Measurements from ENCODE around the gene KRT80.

Gene KRT80

DNA sequence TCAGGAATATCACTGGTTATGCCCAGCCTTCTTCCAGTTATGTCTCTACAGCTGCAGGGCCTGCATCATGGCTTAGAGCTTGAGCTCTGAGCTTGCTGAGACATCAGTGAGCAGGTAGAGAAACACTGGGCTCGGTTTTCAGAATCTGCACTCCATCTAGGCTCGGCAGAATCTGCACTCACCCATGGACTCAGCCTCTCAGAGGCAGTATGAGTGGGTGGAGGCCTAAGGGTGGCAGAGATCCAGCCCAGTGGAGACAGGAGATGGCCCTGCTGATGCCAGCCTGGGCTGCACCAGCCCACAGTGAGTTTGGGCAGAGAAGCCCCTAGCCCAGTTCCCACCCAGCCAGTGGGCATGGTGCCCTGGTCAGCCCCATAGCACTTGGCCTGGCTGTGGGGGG, 12.8 kb downstream of the KRT80 start:
- TF ChIP-seq, protein P1, sequence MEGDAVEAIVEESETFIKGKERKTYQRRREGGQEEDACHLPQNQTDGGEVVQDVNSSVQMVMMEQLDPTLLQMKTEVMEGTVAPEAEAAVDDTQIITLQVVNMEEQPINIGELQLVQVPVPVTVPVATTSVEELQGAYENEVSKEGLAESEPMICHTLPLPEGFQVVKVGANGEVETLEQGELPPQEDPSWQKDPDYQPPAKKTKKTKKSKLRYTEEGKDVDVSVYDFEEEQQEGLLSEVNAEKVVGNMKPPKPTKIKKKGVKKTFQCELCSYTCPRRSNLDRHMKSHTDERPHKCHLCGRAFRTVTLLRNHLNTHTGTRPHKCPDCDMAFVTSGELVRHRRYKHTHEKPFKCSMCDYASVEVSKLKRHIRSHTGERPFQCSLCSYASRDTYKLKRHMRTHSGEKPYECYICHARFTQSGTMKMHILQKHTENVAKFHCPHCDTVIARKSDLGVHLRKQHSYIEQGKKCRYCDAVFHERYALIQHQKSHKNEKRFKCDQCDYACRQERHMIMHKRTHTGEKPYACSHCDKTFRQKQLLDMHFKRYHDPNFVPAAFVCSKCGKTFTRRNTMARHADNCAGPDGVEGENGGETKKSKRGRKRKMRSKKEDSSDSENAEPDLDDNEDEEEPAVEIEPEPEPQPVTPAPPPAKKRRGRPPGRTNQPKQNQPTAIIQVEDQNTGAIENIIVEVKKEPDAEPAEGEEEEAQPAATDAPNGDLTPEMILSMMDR (IDR thresholded peaks at IDR 0.05; ENCODE audit: control insufficient read depth, extremely low read depth, insufficient read depth), result no peak
- DNase-seq (ENCODE audit: low read depth), result no peak

DNA sequence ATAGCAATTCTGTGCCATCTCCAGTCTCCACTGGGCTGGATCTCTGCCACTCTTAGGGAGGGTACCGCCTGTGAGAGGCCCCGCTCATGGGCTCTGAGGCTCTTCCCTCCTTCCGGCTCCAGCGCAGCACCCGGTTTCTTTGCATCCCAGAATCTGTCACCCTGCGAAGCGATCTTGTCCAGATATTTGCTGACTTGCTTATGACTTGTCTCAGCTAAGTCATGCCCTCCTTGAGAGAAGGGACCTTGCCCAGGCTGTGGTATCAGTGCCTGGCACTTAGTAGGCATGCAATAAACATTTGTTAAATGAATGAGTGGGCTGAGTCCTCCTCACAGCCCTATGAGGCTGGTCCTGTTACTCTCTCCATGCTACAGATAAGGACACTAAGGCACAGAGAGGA, 13.4 kb downstream of the KRT80 start:
- DNase-seq (ENCODE audit: low read depth), result no peak
- H3K4me3 ChIP-seq (ENCODE audit: low read depth, low read length), result no peak overlapping the region
- TF ChIP-seq, protein P1 (IDR thresholded peaks at IDR 0.05; ENCODE audit: control insufficient read depth, extremely low read depth, insufficient read depth), result no peak

More for the DNA sequence above, 12.8 kb downstream of the KRT80 start:
- H3K4me3 ChIP-seq (ENCODE audit: low read depth, low read length), result no peak overlapping the region

DNA sequence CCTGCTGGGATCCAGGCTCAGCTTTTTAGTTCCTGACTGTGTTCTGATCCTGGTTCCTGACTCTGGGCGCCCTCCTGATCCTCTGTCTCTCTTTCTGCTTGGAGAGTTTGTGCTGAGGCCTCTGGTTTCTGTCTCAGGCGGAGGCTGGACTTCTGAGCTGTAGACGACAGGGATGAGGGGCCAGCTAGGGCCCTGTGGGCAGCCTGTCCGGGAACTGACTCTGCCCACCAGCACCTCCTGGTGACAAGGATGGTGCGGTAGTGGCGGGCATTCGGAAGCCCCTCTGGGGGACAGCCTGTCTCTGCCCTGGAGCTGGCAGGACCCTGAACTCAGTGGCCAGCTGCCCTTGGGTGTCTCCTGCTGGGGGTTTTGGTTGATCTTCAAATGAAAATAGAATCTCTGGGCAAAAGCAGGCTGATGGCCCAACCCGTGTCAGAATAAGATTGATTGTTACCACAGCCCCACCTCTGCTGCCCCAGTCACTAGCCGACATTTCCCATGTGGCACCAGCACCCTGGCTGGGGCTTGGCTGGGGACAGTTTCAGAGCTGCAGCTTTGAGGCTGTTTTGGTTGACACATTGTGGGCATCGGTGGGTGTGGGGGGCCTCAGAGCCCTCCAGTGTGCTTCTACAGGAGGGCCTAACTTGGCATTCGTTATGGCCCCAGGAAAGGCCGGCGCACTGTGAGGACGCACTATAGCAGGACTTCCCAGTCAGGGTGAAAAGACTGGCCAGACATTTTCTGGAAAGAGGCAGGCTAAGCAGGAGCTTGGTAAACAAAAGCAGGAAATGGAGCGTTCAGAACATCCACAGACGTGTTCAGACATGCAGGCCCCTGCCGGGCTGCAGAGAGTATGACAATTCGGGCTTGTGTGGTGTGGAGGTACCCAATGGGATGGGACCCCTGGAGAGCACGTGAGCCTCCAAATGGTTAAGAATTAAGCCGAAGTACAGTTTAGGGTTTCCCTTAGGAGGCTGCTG, 16.2 kb downstream of the KRT80 start:
- TF ChIP-seq, protein P1 (IDR thresholded peaks at IDR 0.05; ENCODE audit: control insufficient read depth, extremely low read depth, insufficient read depth), result no peak
- DNase-seq (ENCODE audit: low read depth), result no peak
- no peak overlapping the region for H3K4me3 ChIP-seq (ENCODE audit: low read depth, low read length)

DNA sequence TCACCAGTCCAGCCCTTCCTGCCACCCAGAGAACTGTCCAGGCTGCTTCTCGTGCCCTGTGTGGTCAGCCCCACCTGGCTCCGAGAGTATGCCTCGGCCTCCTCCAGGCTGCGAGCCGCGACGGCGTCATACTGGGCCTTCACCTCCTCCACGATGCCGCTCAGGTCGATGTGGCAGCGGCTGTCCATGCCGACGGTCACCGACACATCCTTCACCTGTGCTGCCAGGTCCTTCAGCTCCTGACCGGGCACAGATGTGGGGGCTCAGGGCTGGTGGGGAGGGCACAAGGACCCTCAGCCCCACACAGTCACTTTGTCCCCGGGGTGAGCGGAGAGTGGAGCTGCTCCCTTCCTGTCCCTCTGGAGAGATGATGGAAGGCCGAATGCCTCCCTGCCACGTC, 18.3 kb downstream of the KRT80 start:
- H3K4me3 ChIP-seq (ENCODE audit: low read depth, low read length), result no peak overlapping the region
- no peak for DNase-seq (ENCODE audit: low read depth)
- TF ChIP-seq, protein P1 (IDR thresholded peaks at IDR 0.05; ENCODE audit: control insufficient read depth, extremely low read depth, insufficient read depth), result no peak

DNA sequence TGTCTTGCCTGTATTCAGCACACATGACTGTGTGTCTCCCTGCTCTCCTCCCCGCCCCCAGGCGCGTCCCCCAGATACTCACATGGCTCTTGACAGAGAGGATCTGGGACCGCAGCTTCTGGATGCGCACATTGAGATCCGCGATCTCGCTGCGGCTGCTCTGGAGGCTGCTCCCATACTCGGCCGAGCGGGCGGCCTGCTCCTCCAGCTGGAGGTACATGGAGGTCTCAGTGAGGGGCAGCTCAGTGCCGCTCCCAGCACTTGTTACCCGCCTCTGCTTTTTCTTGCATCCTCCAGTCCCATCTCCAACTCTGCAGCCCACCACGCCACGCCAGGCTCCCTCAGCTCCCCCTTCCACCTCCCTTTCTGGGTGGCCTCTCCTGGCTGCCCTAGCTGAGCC, 18.9 kb downstream of the KRT80 start:
- TF ChIP-seq, protein P1 (IDR thresholded peaks at IDR 0.05; ENCODE audit: control insufficient read depth, extremely low read depth, insufficient read depth), result no peak
- DNase-seq (ENCODE audit: low read depth), result no peak
- H3K4me3 ChIP-seq (ENCODE audit: low read depth, low read length), result no peak overlapping the region

DNA sequence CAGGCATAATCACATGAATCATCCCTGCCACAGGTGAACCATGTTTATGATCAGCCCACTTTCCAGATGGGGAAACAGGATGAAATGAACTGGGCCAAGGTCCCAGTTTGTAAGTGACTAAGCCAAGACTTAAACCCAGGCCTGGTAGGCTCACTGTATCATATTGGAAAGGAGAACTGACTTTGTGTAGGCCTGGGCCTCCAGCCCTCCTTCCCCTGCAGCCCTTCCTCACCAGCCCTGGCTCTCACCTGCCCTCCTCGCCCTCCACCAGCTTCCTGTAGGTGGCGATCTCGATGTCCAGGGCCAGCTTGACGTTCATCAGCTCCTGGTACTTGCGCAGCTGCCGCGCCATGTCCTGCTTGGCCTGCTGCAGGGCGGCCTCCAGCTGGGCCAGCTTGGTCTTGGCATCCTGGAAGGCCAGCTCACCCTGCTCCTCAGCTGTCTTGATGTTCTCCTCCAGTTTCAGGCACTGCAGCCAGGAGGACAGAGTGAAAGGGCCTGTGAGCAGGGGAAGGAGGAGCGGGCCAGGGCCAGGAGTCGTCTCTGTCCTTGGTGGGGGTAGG, 19.8 kb downstream of the KRT80 start:
- no peak for DNase-seq (ENCODE audit: low read depth)
- TF ChIP-seq, protein P1 (IDR thresholded peaks at IDR 0.05; ENCODE audit: control insufficient read depth, extremely low read depth, insufficient read depth), result peak; percentile 65
- H3K4me3 ChIP-seq (ENCODE audit: low read depth, low read length), result no peak overlapping the region

All from LNCaP clone FGC (cell line).